ENCODE measurements around the gene MTSS2. TPM values are rescaled to one million over a fixed set of nuclear protein-coding genes. Genes with fewer than 3 reads are reported as not detected.

The MTSS2 gene
- total and polyA plus RNA-seq, 2 of the 8 experiments (the other 6 are each of a cell fraction or from before 2014, with no cell fraction given), result 23.3 to 36.7 TPM

DNA sequence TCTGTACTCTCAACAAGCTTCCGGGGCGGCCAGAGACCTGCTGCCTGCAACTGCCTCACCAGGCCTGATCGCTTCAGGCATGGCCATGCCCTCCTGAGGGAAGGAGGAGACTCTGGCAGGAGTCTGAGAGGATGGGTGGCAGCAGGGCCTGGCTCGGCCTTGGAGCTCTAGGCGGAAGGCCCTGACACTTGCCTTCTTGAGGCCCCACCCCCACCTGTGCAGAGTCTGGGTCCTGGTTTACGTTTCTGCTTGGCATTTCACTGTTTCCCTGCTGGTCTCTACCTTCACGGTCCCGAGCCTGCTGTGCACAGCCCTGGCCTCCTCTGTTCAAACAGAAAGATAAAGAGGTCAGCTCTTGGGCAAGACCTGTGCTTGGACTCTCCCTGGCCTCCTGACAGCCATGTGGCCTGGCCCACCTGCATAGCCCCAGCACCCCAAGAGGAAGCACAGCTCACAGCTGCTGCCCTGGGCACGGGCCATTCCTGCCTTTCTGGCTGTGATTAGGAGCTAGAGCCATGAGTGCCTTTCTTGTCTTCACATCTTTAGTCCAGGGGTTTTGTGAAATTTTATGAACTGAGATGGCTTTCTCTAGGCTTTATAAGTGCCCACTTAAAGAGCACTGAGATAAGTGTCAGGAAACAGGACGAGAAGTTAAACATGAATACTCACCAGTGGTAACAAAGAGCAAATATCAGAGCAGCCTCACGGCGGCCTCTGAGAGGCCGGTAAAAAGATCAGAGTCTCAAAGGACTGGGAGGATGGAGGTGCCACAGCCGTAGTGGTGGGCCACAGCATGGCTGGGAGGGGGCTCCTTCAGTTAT is 25.6 kb upstream of the MTSS2 start:
- CTCF ChIA-PET (ENCODE audit: partially characterized antibody), result interaction anchor here (0.6 to 3.5 kb wide), 6 partner anchors 9 to 175 kb away, joined by 3 to 17 read pairs (median 4); no protein-coding TSS in a partner anchor
- no peak overlapping the region for H3K4ac ChIP-seq (replicated peaks; ENCODE audit: insufficient read length, low read depth, low read length)
- TF ChIP-seq TAF1 (IDR thresholded peaks at IDR 0.05; ENCODE audit: low read depth, low read length) (no peak), SIN3A (conservative IDR thresholded peaks at IDR 0.05 in 1 of 2, IDR thresholded peaks at IDR 0.05 in 1 of 2; ENCODE audit: low read depth in 1 of 2, low read length in 2 of 2) (no peak), FOSL1 (IDR thresholded peaks at IDR 0.05; ENCODE audit: insufficient read depth, low read depth, low read length) (no peak), SIRT6 (IDR thresholded peaks at IDR 0.05; ENCODE audit: low read length) (no peak), ASH2L (IDR thresholded peaks at IDR 0.05; ENCODE audit: low read length) (no peak), CBX5 (IDR thresholded peaks at IDR 0.05; ENCODE audit: low read depth, low read length) (no peak), NANOG (IDR thresholded peaks at IDR 0.05; ENCODE audit: insufficient read depth, low read depth, low read length, poor library complexity, severe bottlenecking) (no peak), MAFK (IDR thresholded peaks at IDR 0.05; ENCODE audit: low read depth, low read length) (no peak), GABPA (IDR thresholded peaks at IDR 0.05; ENCODE audit: borderline replicate concordance, insufficient read depth, low read length) (no peak), CEBPB (IDR thresholded peaks at IDR 0.05; ENCODE audit: low read depth, low read length) (no peak), EZH2 (IDR thresholded peaks at IDR 0.05; ENCODE audit: low read depth, low read length, severe bottlenecking) (no peak)
- TF ChIP-seq, protein P1, sequence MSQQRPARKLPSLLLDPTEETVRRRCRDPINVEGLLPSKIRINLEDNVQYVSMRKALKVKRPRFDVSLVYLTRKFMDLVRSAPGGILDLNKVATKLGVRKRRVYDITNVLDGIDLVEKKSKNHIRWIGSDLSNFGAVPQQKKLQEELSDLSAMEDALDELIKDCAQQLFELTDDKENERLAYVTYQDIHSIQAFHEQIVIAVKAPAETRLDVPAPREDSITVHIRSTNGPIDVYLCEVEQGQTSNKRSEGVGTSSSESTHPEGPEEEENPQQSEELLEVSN (IDR thresholded peaks at IDR 0.05), result no peak

More for the DNA sequence above, 25.6 kb upstream of the MTSS2 start:
- Histone ChIP-seq H3K4me3 (ENCODE audit: extremely low read depth in 1 of 4, insufficient read depth in 2 of 4, low read depth in 3 of 4, low read length in 4 of 4) (no peak overlapping the region), H3K23ac (ENCODE audit: insufficient read length) (no peak overlapping the region), H3K9me3 (ENCODE audit: insufficient read depth in 2 of 2, low read depth in 1 of 2, low read length in 1 of 2) (no peaks in the 10 kb centered on the region), H2BK12ac (ENCODE audit: low read depth, low read length) (no peak overlapping the region; the same call in 1 of the 2 replicates), H4K91ac (replicated peaks; ENCODE audit: insufficient read length, low read length) (no peak overlapping the region), H4K8ac (ENCODE audit: extremely low read depth, insufficient read depth, low read length) (peak overlapping the region; percentile 45; the same call in 1 of the 2 replicates), H3K56ac (replicated peaks; ENCODE audit: insufficient read length, low read depth, low read length) (no peak overlapping the region), H4K20me1 (replicated peaks in 1 of 2; ENCODE audit: control insufficient read depth in 1 of 2, insufficient read depth in 2 of 2, low read length in 2 of 2) (peaks cover 0 to 3% of the 10 kb centered on the region in 2 experiments), H2BK15ac (ENCODE audit: low read length) (0 out of 2 replicates have a peak overlapping the region, but pooled peaks have one; percentile 46), H3K27ac (ENCODE audit: low read depth, low read length) (no peak overlapping the region), H3K9ac (replicated peaks in 1 of 4; ENCODE audit: extremely low read depth in 1 of 4, low read depth in 3 of 4, low read length in 3 of 4) (no peak overlapping the region), H2AK5ac (ENCODE audit: low read depth, low read length) (no peak overlapping the region), H3K14ac (ENCODE audit: insufficient read length) (no peak overlapping the region), H3K79me2 (ENCODE audit: control insufficient read depth in 1 of 2, insufficient read depth in 2 of 2, low read length in 2 of 2) (no peaks in the 10 kb centered on the region), H3K27me3 (replicated peaks in 1 of 4; ENCODE audit: control insufficient read depth in 3 of 4, extremely low read depth in 1 of 4, insufficient read depth in 3 of 4, low read length in 3 of 4) (no peaks in the 10 kb centered on the region), H3K18ac (ENCODE audit: extremely low read depth, low read length) (no peak overlapping the region), H3K36me3 (ENCODE audit: control insufficient read depth in 2 of 4, insufficient read depth in 4 of 4, low read length in 3 of 4) (no peaks in the 10 kb centered on the region), H3K79me1 (ENCODE audit: low read depth, low read length) (no peaks in the 10 kb centered on the region), H3K4me1 (replicated peaks in 1 of 4; ENCODE audit: control insufficient read depth in 3 of 4, insufficient read depth in 4 of 4, low read length in 3 of 4) (peaks cover 4 to 44% (median 28%) of the 10 kb centered on the region in 4 experiments), H4K5ac (ENCODE audit: insufficient read length, low read depth, low read length) (no peak overlapping the region), H2BK20ac (ENCODE audit: low read length) (no peak overlapping the region), H2BK120ac (replicated peaks; ENCODE audit: low read depth, low read length) (no peak overlapping the region), H3K4me2 (ENCODE audit: insufficient read depth in 1 of 2, low read depth in 2 of 2, low read length in 2 of 2) (no peak overlapping the region), H3K23me2 (ENCODE audit: low read depth, low read length) (no peaks in the 10 kb centered on the region), H2AFZ (ENCODE audit: low read length) (no peak overlapping the region), H2BK5ac (ENCODE audit: low read depth, low read length) (no peak overlapping the region)
- FAIRE-seq (no peak), DNase-seq (ENCODE audit: low read depth in 1 of 2, low spot score in 2 of 2) (no peak)
- POLR2A ChIA-PET (ENCODE audit: partially characterized antibody), result no interaction called here
- WGBS, 2 experiments (ENCODE audit: extremely low coverage in 1 of 2, insufficient coverage in 1 of 2, insufficient read length in 1 of 2, insufficient replicate concordance in 2 of 2, low coverage in 1 of 2, low lambda C conversion rate in 2 of 2, missing lambda C conversion rate in 1 of 2), result 96% methylated on average over 14 of the region's 14 CpGs; no CpG with 5 or more reads in 1 of the 2 experiments

Data from H1 (cell line).